GM12878 (cell line): ENCODE measurements around the gene AMMECR1. TPM values are rescaled to one million over a fixed set of nuclear protein-coding genes. Genes with fewer than 3 reads are reported as not detected.

Experiments used
- ATAC-seq: fragments of 200-7000 bp; cut with Tn5 transposase; 3 replicates; pipeline ENCODE4 v1.9.1; 2020; ENCODE audit warnings: mild to moderate bottlenecking, moderate library complexity
- BruUV-seq: library from RNA; stranded (reverse); fragments of 400-500 nt; replicated peaks from 2 replicates; lab custom pipeline; 2021; lab: Mats Ljungman, UMichigan
- CTCF ChIA-PET: fragments of 300-600 bp; sonication (Branson Sonifier 250); formaldehyde crosslinking; extraction: SDS; loops from one replicate; lab custom pipeline; 2021; ENCODE audit warnings: inconsistent platforms; lab: Yijun Ruan, JAX
- POLR2A ChIA-PET: fragments of 350-600 bp; formaldehyde crosslinking; extraction: SDS; loops from one replicate; lab custom pipeline; 2021; ENCODE audit warnings: inconsistent platforms; lab: Charles Lee
- RAD21 ChIA-PET: fragments of 300-600 bp; sonication (Branson Sonifier 250); formaldehyde crosslinking; loops from one replicate; lab custom pipeline; 2023; ENCODE audit warnings: antibody characterized with exemption; ENCODE audit not compliant: unreplicated experiment; lab: Charles Lee
- SMC1A ChIA-PET: fragments of 300-600 bp; sonication (Branson Sonifier 250); formaldehyde crosslinking; loops from one replicate; lab custom pipeline; 2023; ENCODE audit not compliant: unreplicated experiment, uncharacterized antibody; lab: Charles Lee
- DNase-seq: peaks from one replicate; pipeline ENCODE4 v3.0.0-alpha.2; 2011; ENCODE audit warnings: low read depth, low spot score
- FAIRE-seq: peaks from 3 replicates; lab custom pipeline; 2011; peaks lifted over from hg19 to GRCh38; lab: Jason Lieb, UNC
- H2AFZ ChIP-seq: 2 replicates; pipeline ENCODE4 v1.6.0; 2011; ENCODE audit warnings: low read depth, low read length, control low read depth; ENCODE audit not compliant: control insufficient read depth
- H3K27ac ChIP-seq: 2 replicates; pipeline ENCODE4 v1.5.1; 2011; ENCODE audit warnings: control low read depth; ENCODE audit not compliant: control insufficient read depth, insufficient read depth
- H3K27me3 ChIP-seq, 2 experiments: replicated peaks in 1 of 2; 2 replicates each; pipeline versions ENCODE4 v1.6.0 to v1.6.1; 2011; ENCODE audit warnings: low read length in 1 of 2; ENCODE audit not compliant: control insufficient read depth in 2 of 2, insufficient read depth in 2 of 2
- H3K36me3 ChIP-seq, 2 experiments: 2 replicates each; pipeline ENCODE4 v1.5.1; 2011; ENCODE audit warnings: low read length in 1 of 2; ENCODE audit not compliant: control insufficient read depth in 2 of 2, insufficient read depth in 2 of 2
- H3K4me1 ChIP-seq: 2 replicates; pipeline ENCODE4 v1.6.1; 2011; ENCODE audit warnings: mild to moderate bottlenecking, low read length, moderate library complexity, mixed read lengths; ENCODE audit not compliant: control insufficient read depth, insufficient read depth
- H3K4me2 ChIP-seq: 2 replicates; pipeline ENCODE4 v1.6.0; 2011; ENCODE audit warnings: control low read depth; ENCODE audit not compliant: control insufficient read depth, insufficient read depth
- H3K4me3 ChIP-seq: fragments of 200-600 bp; sonication (generic); 2 replicates; pipeline ENCODE4 v1.5.1; 2016
- H3K79me2 ChIP-seq: 2 replicates; pipeline ENCODE4 v1.6.0; 2011; ENCODE audit warnings: low read length; ENCODE audit not compliant: control insufficient read depth, insufficient read depth
- H3K9ac ChIP-seq: 2 replicates; pipeline ENCODE4 v1.8.0; 2011; ENCODE audit warnings: low read length, control low read depth, mixed read lengths; ENCODE audit not compliant: control insufficient read depth, insufficient read depth
- H3K9me3 ChIP-seq: replicated peaks from 3 replicates; pipeline ENCODE4 v1.5.1; 2011; ENCODE audit warnings: mild to moderate bottlenecking, low read length; ENCODE audit not compliant: control insufficient read depth, insufficient read depth
- H4K20me1 ChIP-seq: 2 replicates; pipeline ENCODE4 v1.6.0; 2011; ENCODE audit not compliant: control insufficient read depth, insufficient read depth
- CBX3 ChIP-seq: fragments of 200-600 bp; sonication (generic); IDR thresholded peaks from 2 replicates; pipeline ENCODE4 v1.6.1; 2016; ENCODE audit warnings: low read depth, borderline replicate concordance
- EP300 ChIP-seq, 2 experiments: fragments of 150-350 bp in 1 of 2; IDR thresholded peaks; 2 replicates each; pipeline ENCODE4 v1.6.1; 2011 to 2012; ENCODE audit warnings: low read depth in 2 of 2, low read length in 2 of 2, borderline replicate concordance in 1 of 2, improper control_type of control experiment in 1 of 2, inconsistent platforms in 1 of 2; ENCODE audit not compliant: control insufficient read depth in 1 of 2
- PML ChIP-seq: IDR thresholded peaks from 2 replicates; pipeline ENCODE4 v1.6.1; 2012; ENCODE audit warnings: low read length, inconsistent platforms
- TCF7 ChIP-seq: IDR thresholded peaks from 2 replicates; pipeline ENCODE4 v1.6.1; 2014; ENCODE audit warnings: antibody characterized with exemption, borderline replicate concordance
- WGBS: methylation state at CpG from one replicate; pipeline ENCODE4 v1.1.6; 2016; ENCODE audit warnings: low lambda C conversion rate; ENCODE audit not compliant: insufficient replicate concordance, insufficient coverage; ENCODE audit errors: missing lambda C conversion rate; 5-methylcytosine and 5-hydroxymethylcytosine counted together
- in situ Hi-C: fragments of 300-500 bp; cut with MboI; formaldehyde crosslinking; loops from 9 replicates; pipeline ENCODE4 v1.14.3; 2018; ENCODE audit warnings: mixed read lengths
- intact Hi-C: fragments of 100-400 bp; cut with micrococcal nuclease; formaldehyde crosslinking; loops from one replicate; pipeline ENCODE4 v1.14.2; 2022; ENCODE audit not compliant: unreplicated experiment
- polyA plus RNA-seq, 11 experiments: library from polyadenylated mRNA; depleted of rRNA in 4 of 11; unstranded in 6 of 11; stranded (reverse) in 5 of 11; fragments of >200 nt; fragmentation: Nextera tagmentation in 4 of 11; fragmentation: Illumina TruSeq in 1 of 11; extraction: Ambion mirVana in 4 of 11; extraction: Trizol in 1 of 11; gene quantifications; 1 replicate in 1 of 11; 2 replicates in 10 of 11; pipeline versions ENCODE4 v1.2.1 to v1.2.3, GENCODE V29; 2011 to 2016; ENCODE audit warnings: inconsistent platforms in 2 of 11, missing spikeins in 2 of 11, low read depth in 1 of 11
- total RNA-seq, 4 experiments: library from RNA; depleted of rRNA in 3 of 4; stranded (reverse); fragments of >200 nt in 3 of 4; fragmentation: Illumina TruSeq in 1 of 4; extraction: Trizol in 1 of 4; gene quantifications; 2 replicates each; pipeline versions ENCODE4 v1.2.1 to v1.2.3, GENCODE V29; 2013 to 2021
- TF ChIP-seq, protein P1 (sequence below): fragments of 450-650 bp; formaldehyde crosslinking; IDR thresholded peaks from 2 replicates; pipeline ENCODE4 v1.4.0; 2020; ENCODE audit warnings: mild to moderate bottlenecking, moderate library complexity
- TF ChIP-seq, protein P2 (sequence below): fragments of 150-350 bp; IDR thresholded peaks from 2 replicates; pipeline ENCODE4 v1.6.1; 2014; ENCODE audit warnings: mild to moderate bottlenecking, low read depth, low read length
- TF ChIP-seq, protein P3 (sequence below): IDR thresholded peaks from 2 replicates; pipeline ENCODE4 v1.6.1; 2012; ENCODE audit warnings: low read depth, low read length, improper control_type of control experiment

Gene AMMECR1
- total and polyA plus RNA-seq, 10 of the 15 experiments (the other 5 are each of a cell fraction or from before 2014, with no cell fraction given) = 4.9 to 25.6 (median 10.7) TPM

DNA sequence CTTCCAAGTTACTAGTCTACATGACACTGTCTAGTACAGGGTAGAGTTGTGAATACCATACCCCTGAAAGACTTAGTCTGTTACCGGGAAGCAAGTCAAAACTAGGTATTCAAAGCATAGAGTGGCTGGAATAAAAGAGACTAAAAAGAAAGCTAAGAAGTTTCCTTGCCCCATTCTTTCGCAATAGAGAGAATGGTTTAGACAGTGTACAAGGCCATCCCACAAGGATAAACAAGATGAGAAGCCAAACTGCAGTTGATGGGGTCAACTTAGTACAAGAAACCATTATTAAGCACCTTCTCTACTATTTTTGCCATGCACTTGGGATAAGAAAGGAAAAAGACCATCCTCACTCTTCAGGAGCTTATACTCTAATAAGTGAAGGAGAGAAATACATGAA, 30.3 kb downstream of the AMMECR1 start:
- POLR2A ChIA-PET = interaction anchor here (1.0 kb wide), 1 partner anchor 28 kb away, joined by 3 read pairs; no protein-coding TSS in a partner anchor
- Histone ChIP-seq H3K27ac (no peak overlapping the region), H3K9me3 (no peaks in the 10 kb centered on the region; the same call in 2 of the 3 replicates), H3K4me1 (no peaks in the 10 kb centered on the region), H3K36me3 (no peaks in the 10 kb centered on the region), H3K79me2 (no peaks in the 10 kb centered on the region), H4K20me1 (no peaks in the 10 kb centered on the region), H2AFZ (no peak overlapping the region), H3K27me3 (no peaks in the 10 kb centered on the region), H3K9ac (no peak overlapping the region), H3K4me2 (no peak overlapping the region), H3K4me3 (no peak overlapping the region)
- intact Hi-C loops = no loop called here
- ATAC-seq (no peak), DNase-seq (no peak), FAIRE-seq (no peak)
- 41% methylated on average over 2 of the region's 2 CpGs for WGBS
- SMC1A ChIA-PET = interaction anchor here (0.8 to 1.9 kb wide), 3 partner anchors 9 to 34 kb away, joined by 3 to 6 read pairs (median 3); no protein-coding TSS in a partner anchor
- BruUV-seq = no TSS peak
- TF ChIP-seq EP300 (IDR thresholded peaks at IDR 0.05; ENCODE audit: borderline replicate concordance in 1 of 2, control insufficient read depth in 1 of 2, low read depth in 2 of 2, low read length in 2 of 2) (no peak), PML (no peak), TCF7 (no peak), CBX3 (no peak)
- TF ChIP-seq, protein P1, sequence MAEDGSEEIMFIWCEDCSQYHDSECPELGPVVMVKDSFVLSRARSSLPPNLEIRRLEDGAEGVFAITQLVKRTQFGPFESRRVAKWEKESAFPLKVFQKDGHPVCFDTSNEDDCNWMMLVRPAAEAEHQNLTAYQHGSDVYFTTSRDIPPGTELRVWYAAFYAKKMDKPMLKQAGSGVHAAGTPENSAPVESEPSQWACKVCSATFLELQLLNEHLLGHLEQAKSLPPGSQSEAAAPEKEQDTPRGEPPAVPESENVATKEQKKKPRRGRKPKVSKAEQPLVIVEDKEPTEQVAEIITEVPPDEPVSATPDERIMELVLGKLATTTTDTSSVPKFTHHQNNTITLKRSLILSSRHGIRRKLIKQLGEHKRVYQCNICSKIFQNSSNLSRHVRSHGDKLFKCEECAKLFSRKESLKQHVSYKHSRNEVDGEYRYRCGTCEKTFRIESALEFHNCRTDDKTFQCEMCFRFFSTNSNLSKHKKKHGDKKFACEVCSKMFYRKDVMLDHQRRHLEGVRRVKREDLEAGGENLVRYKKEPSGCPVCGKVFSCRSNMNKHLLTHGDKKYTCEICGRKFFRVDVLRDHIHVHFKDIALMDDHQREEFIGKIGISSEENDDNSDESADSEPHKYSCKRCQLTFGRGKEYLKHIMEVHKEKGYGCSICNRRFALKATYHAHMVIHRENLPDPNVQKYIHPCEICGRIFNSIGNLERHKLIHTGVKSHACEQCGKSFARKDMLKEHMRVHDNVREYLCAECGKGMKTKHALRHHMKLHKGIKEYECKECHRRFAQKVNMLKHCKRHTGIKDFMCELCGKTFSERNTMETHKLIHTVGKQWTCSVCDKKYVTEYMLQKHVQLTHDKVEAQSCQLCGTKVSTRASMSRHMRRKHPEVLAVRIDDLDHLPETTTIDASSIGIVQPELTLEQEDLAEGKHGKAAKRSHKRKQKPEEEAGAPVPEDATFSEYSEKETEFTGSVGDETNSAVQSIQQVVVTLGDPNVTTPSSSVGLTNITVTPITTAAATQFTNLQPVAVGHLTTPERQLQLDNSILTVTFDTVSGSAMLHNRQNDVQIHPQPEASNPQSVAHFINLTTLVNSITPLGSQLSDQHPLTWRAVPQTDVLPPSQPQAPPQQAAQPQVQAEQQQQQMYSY (CRISPR knock-in tag) = no peak
- TF ChIP-seq, protein P2, sequence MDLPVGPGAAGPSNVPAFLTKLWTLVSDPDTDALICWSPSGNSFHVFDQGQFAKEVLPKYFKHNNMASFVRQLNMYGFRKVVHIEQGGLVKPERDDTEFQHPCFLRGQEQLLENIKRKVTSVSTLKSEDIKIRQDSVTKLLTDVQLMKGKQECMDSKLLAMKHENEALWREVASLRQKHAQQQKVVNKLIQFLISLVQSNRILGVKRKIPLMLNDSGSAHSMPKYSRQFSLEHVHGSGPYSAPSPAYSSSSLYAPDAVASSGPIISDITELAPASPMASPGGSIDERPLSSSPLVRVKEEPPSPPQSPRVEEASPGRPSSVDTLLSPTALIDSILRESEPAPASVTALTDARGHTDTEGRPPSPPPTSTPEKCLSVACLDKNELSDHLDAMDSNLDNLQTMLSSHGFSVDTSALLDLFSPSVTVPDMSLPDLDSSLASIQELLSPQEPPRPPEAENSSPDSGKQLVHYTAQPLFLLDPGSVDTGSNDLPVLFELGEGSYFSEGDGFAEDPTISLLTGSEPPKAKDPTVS = no peak
- TF ChIP-seq, protein P3, sequence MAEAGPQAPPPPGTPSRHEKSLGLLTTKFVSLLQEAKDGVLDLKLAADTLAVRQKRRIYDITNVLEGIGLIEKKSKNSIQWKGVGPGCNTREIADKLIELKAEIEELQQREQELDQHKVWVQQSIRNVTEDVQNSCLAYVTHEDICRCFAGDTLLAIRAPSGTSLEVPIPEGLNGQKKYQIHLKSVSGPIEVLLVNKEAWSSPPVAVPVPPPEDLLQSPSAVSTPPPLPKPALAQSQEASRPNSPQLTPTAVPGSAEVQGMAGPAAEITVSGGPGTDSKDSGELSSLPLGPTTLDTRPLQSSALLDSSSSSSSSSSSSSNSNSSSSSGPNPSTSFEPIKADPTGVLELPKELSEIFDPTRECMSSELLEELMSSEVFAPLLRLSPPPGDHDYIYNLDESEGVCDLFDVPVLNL = no peak
- RAD21 ChIA-PET = no interaction called here
- CTCF ChIA-PET = no interaction called here
- in situ Hi-C loops = no loop called here
